Measurements from ENCODE around the gene SORT1. TPM values are rescaled to one million over a fixed set of nuclear protein-coding genes. Genes with fewer than 3 reads are reported as not detected.

Gene SORT1
- total and polyA plus RNA-seq, 2 of the 13 experiments (the other 11 are each of a cell fraction or from before 2014, with no cell fraction given), result 32.4 to 93.0 TPM

DNA sequence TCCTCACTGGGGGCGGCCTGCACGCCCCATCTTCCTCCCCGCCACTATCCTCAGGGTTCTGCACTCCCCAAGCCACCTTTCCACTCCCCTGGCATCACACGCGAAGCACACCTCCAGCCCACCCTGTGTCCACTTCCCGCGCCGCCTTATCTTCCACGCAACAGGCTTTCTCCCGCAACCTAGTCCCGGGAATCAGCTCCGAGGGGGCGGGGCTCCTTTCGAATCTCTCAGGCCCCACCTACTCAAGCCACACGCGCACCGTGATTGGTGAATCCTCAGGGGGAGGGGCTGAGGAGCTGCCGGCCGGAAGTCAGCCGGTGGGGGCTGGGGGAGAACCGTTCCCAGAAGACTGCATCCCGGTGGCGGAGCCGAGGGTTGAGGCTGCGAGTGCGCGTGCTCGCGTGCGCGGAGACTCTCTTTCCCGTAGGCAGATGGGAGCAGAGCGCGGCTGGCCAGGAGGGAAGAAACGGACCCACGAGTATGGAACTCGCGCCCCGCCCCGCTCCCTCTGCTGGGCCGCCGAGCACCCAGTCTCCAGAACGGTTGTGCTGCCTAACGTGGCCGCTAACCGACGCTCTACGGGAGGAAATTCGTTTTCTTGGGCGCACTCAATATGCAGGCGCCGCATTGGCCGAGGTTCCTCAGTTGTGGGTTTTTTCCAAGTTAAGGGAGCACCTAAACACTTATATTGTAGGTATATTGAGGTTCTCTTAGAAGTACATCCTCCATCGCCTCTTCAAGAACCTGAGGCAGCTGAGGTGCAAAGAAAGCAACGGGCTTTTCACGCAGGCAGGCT lies 114.6 kb downstream of the SORT1 start, which contains the start of gene PSRC1 (continued):
- TF ChIP-seq ERF (CRISPR knock-in tag; IDR thresholded peaks at IDR 0.05), result peak; percentile 78; the same call in 1 of the 2 replicates
- 0 out of 2 replicates have a peak, but pooled peaks have one; percentile 37 for TF ChIP-seq CREM (IDR thresholded peaks at IDR 0.05)
- no peak for TF ChIP-seq CREM (CRISPR knock-in tag; IDR thresholded peaks at IDR 0.05)
- no peak for TF ChIP-seq ZMAT5 (CRISPR knock-in tag; IDR thresholded peaks at IDR 0.05; ENCODE audit: borderline replicate concordance, low read depth)
- no peak for TF ChIP-seq ZNF260 (CRISPR knock-in tag; IDR thresholded peaks at IDR 0.05; ENCODE audit: borderline replicate concordance, low read depth)
- peak; percentile 54; the same call in 1 of the 2 replicates for TF ChIP-seq ZNF263 (CRISPR knock-in tag; IDR thresholded peaks at IDR 0.05)
- 0 out of 2 replicates have a peak, but pooled peaks have one; percentile 36 for TF ChIP-seq ZNF543 (CRISPR knock-in tag; IDR thresholded peaks at IDR 0.05)
- TF ChIP-seq ZNF335 (CRISPR knock-in tag; IDR thresholded peaks at IDR 0.05), result peak; percentile 54
- TF ChIP-seq EP300 (IDR thresholded peaks at IDR 0.05; ENCODE audit: low read depth in 2 of 2, low read length in 2 of 2), result 0 out of 4 replicates have a peak, but pooled peaks of 1 of the 2 experiments have one; percentile 10
- no peak; the same call in 1 of the 2 replicates for TF ChIP-seq EP300 (CRISPR knock-in tag; IDR thresholded peaks at IDR 0.05; ENCODE audit: borderline replicate concordance)
- TF ChIP-seq MED13 (CRISPR knock-in tag; IDR thresholded peaks at IDR 0.05), result 0 out of 2 replicates have a peak, but pooled peaks have one; percentile 80
- peak; percentile 82; the same call in 1 of the 2 replicates for TF ChIP-seq YEATS4 (CRISPR knock-in tag; IDR thresholded peaks at IDR 0.05; ENCODE audit: borderline replicate concordance)
- TF ChIP-seq XRCC5 (optimal IDR thresholded peaks at IDR 0.05; ENCODE audit: low read length), result peak; percentile 73
- 0 out of 2 replicates have a peak, but pooled peaks have one; percentile 36 for TF ChIP-seq ARNT2 (CRISPR knock-in tag; IDR thresholded peaks at IDR 0.05; ENCODE audit: low read depth)
- TF ChIP-seq ZSCAN21 (CRISPR knock-in tag; IDR thresholded peaks at IDR 0.05; ENCODE audit: borderline replicate concordance), result peak; percentile 89; the same call in 1 of the 2 replicates
- peak; percentile 74; the same call in 1 of the 2 replicates for TF ChIP-seq KDM2A (CRISPR knock-in tag; IDR thresholded peaks at IDR 0.05; ENCODE audit: borderline replicate concordance, low read depth)
- peak; percentile 56; the same call in 1 of the 3 replicates for TF ChIP-seq MXI1 (IDR thresholded peaks at IDR 0.05; ENCODE audit: borderline replicate concordance, low read depth, low read length)
- TF ChIP-seq PHF21A (CRISPR knock-in tag; IDR thresholded peaks at IDR 0.05), result peak; percentile 72; the same call in 1 of the 2 replicates
- no peak for TF ChIP-seq HNRNPK (IDR thresholded peaks at IDR 0.05; ENCODE audit: low read depth, low read length, poor library complexity, severe bottlenecking)
- TF ChIP-seq ZBTB20 (CRISPR knock-in tag; IDR thresholded peaks at IDR 0.05; ENCODE audit: borderline replicate concordance, low read depth), result peak; percentile 37; the same call in 1 of the 2 replicates
- TF ChIP-seq ZNF317 (CRISPR knock-in tag; IDR thresholded peaks at IDR 0.05), result peak; percentile 68; the same call in 1 of the 2 replicates
- no peak for TF ChIP-seq MAFK (conservative IDR thresholded peaks at IDR 0.05 in 1 of 2, IDR thresholded peaks at IDR 0.05 in 1 of 2; ENCODE audit: low read length in 2 of 2)
- TF ChIP-seq ZMYM3 (CRISPR knock-in tag; IDR thresholded peaks at IDR 0.05), result peak; percentile 32; the same call in 1 of the 2 replicates
- TF ChIP-seq ZFP82 (CRISPR knock-in tag; IDR thresholded peaks at IDR 0.05; ENCODE audit: borderline replicate concordance), result no peak; the same call in 1 of the 2 replicates
- 0 out of 2 replicates have a peak, but pooled peaks have one; percentile 57 for TF ChIP-seq TMF1 (CRISPR knock-in tag; IDR thresholded peaks at IDR 0.05; ENCODE audit: low read depth)
